ENCODE results near the gene SLC10A2.
"Not testable (repeated sequence)": the region's sequence is repeated elsewhere in the genome, so short reads cannot be mapped to it uniquely, and the experiment has no call there.

Gene SLC10A2, protein sequence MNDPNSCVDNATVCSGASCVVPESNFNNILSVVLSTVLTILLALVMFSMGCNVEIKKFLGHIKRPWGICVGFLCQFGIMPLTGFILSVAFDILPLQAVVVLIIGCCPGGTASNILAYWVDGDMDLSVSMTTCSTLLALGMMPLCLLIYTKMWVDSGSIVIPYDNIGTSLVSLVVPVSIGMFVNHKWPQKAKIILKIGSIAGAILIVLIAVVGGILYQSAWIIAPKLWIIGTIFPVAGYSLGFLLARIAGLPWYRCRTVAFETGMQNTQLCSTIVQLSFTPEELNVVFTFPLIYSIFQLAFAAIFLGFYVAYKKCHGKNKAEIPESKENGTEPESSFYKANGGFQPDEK

DNA sequence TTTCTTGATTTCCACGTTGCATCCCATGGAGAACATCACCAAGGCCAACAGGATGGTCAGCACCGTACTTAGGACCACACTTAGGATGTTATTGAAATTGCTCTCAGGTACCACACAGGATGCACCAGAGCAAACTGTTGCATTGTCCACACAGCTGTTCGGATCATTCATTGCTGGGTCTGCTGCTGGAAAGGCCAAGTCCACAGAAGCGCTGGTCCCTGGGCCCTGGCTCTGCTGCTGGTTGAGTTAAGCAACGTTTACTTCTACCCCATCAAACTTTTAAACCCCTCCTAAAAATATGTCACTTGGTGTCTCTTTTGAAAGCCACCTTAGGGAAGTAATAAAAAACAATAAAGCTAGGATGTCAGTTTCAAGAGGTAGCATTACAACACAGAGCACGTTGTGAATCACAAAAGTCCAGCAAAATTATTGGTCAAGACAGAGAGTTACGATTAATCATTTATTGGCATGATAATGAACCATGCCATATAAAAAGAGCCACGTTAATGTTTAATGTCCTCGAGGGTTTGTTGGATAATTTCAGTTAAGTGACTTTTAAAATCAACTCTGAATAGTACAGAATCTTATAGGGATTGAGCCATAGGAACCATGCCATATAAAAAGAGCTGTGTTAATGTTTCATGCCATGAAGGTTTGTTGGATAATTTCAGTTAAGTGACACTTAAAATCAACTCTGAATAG is at the start of gene SLC10A2:
Gene SLC10A2 (minus strand): TSS at position 339 of the 702 bp plus-strand sequence. CDS start 168 bp downstream, at position 171.
- DNase-seq (ENCODE audit: low read depth, low spot score), result no peak

DNA sequence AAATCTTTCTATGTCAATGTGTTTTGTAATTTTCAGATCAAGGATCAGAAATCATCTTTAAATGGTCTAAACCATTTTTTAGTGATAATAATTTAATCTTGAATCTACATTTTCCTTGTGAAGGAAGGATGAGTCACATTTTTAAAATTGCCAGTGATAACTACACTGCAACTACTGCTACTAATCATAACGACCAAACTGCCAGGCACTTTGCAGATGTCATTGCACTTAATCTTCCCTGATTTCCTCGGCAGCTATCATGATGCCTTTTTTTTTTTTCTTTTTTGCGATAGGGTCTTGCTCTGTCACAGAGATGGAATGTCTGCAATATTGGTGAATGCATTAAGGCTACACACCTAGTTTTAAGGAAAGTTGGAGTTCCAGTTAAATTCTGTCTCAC is 41.4 kb upstream of the SLC10A2 start:
- DNase-seq (ENCODE audit: low read depth, low spot score), result no peak

GRCh38 chr13:103104340-103104739 is 38.1 kb upstream of the SLC10A2 start:
- no peak for DNase-seq (ENCODE audit: low read depth, low spot score)

- not testable (repeated sequence) for DNase-seq (ENCODE audit: low read depth, low spot score)
Observed at GRCh38 chr13:103103456-103103855, 37.2 kb upstream of the SLC10A2 start.

GRCh38 chr13:103102482-103102881 is 36.3 kb upstream of the SLC10A2 start:
- no peak for DNase-seq (ENCODE audit: low read depth, low spot score)

DNA sequence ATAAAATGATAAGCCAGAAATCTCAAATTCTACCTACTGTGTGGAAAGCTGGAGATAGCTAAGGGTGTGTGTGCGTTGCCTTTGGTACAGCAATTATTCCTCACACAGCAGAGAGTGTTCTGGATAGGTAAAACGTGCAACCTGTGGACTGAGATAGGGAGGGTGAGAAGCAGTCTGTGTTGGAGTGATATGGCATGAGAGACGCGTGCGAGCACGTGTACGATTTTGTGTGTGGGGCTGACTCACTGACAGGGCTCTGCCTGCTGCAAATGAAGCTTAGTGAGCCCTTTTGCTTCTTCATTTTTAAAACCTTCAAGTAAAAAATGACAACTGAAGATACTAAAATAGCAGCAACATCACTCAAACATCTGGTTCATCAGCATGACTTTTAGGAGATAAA is 35.7 kb upstream of the SLC10A2 start:
- DNase-seq (ENCODE audit: low read depth, low spot score), result no peak

GRCh38 chr13:103101500-103101899 is 35.3 kb upstream of the SLC10A2 start:
- DNase-seq (ENCODE audit: low read depth, low spot score), result no peak

DNA sequence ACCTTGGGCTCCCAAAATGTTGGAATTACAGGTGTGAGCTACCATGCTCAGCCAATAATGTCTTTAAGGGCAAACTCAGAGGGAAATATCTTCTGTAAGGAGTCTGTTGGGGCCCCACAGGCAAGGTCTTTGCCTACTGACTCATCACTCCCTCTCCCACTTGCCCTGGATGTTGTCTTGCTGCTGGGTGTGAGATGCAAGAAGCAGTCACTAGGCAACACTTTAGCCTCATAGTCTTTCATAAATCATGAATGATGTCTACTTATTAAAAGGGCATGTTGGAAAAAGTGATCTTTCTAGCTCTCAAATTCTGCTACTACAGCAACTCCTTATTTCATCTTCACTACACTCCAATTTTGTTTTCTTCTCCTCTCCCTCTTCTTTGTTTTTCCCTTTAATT is 34.6 kb upstream of the SLC10A2 start:
- no peak for DNase-seq (ENCODE audit: low read depth, low spot score)

DNA sequence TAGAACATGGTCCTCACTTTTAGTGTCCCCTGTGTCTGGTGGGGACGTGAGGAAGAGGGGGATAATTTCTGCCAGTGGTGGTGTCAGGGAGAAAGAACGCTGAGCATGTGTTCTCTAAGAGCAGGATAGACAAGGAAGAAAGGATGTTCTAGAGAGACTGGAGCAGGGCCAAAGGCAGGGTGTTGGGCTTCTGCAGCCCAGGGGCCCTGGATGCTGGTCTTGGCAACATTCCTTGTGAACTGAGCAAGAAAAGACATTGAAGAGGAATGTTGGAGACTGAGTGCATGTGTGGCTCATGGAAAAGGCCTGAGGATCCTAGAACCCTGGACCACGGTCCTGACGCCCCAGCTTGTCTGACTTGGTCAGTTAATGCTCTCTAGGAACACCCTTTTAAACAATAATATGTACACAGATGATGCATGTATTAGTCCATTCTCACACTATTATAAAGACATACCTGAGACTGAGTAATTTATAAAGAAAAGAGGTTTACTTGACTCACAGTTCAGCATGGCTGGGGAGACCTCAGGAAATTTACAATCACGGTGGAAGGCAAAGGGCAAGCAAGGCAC is 33.6 kb upstream of the SLC10A2 start:
- no peak for DNase-seq (ENCODE audit: low read depth, low spot score)

GRCh38 chr13:103098535-103098934 is 32.3 kb upstream of the SLC10A2 start:
- no peak for DNase-seq (ENCODE audit: low read depth, low spot score)

DNA sequence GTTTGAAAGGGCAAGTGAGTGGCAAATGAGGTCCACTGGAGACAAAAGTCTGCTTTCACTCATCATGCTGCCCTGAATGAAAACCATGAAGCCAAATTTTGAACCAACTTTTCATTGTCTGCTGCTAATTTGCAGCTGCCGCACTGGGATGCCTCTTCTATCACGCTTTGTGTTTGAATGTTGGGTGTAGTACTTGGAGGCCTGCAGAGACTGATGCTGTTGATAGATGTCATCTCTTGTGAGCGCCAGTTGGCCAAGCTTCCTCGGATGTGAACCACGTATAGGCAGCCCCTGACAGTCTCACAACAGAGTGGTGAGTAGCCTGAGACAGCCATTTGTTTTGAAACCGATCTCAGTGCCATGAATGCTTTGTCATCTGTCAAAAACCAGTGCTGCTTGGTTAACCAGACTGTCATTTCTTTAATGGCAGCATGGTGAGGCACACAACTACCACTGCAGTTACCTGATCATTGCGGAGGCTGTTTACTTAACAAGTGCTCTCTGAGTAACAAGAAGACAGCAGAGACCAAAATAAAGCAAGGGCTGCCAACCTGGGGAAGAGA is 31.2 kb upstream of the SLC10A2 start:
- no peak for DNase-seq (ENCODE audit: low read depth, low spot score)

DNA sequence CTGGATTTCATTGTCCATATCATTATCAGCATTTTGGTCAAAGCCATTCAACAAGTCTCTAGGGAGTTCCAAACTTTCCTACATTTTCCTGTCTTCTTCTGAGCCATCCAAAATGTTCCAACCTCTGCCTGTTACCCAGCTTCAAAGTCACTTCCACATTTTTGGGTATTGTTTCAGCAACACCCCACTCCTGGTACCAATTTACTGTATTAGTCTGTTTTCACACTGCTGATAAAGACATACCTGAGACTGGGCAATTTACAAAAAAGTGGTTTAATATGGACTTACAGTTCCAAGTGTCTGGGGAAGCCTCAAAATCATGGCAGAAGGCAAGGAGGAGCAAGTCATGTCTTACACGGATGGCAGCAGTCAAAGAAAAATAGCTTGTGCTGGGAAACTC is 27.4 kb upstream of the SLC10A2 start:
- DNase-seq (ENCODE audit: low read depth, low spot score), result not testable (repeated sequence)

- no peak for DNase-seq (ENCODE audit: low read depth, low spot score)
Observed at GRCh38 chr13:103087275-103087674, 21.1 kb upstream of the SLC10A2 start.

DNA sequence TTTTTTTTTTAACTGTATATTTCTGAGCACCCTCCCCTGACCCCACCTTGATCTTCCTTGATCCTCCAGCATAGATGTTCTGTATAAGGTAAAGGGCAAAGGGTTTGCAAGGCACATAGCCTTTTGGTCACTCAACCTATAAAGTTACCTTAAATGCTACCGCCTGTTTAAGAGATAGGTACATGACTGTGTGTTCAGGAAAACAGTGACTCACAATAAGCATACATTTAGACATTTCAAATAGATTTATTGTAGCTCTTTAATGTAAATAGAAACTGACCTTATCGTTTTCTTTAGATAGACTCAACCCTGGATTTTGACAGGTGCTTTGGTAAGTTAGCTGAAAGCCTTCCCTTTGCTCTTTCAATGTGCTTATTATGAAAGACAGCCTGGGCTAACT is 15.2 kb upstream of the SLC10A2 start:
- no peak for DNase-seq (ENCODE audit: low read depth, low spot score)

- DNase-seq (ENCODE audit: low read depth, low spot score), result no peak
Observed at GRCh38 chr13:103078158-103078557, 11.9 kb upstream of the SLC10A2 start.

DNA sequence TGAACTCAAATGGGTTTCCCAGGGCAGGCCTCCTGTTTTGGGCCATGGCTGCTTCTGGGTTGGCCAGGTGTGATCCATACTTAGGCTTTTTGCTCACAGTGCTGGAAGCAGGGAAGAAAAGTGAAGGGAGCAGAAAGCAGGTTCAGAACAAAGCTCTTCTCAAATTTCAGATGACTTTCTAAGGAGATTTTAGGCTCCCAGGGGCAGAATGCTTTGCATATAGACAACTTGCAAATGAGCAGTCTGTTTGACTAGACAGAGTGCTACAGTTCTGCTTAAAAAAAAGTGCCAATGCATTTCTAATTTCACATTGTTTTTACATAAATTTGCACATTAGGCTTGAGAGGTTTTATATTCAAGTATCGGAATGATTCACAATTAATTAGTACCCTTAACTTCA is 2.6 kb upstream of the SLC10A2 start:
- DNase-seq (ENCODE audit: low read depth, low spot score), result no peak

GRCh38 chr13:103067751-103068555 is 1.7 kb upstream of the SLC10A2 start:
- DNase-seq (ENCODE audit: low read depth, low spot score), result no peak

- DNase-seq (ENCODE audit: low read depth, low spot score), result no peak
Observed at GRCh38 chr13:103066781-103067345, 646 bp upstream of the SLC10A2 start.

DNA sequence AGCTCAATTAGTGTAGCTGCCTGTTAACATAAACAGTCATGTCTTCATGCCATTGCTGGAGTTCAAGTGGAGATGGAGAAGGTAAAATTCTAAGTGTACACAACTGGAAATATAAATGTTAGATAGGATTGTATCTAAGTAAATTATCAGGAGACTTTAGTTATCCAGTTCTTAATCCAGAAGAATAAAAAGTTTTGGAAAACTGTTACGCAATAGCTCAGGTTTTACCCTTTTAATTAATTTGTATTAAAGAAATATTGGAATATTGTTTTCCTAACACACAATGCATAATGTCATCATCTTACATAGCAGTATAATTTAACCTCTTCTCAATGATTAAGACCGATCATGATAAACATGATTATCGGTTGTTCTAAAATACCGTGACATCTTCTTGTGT is 2.8 kb downstream of the SLC10A2 start:
- DNase-seq (ENCODE audit: low read depth, low spot score), result no peak

- no peak for DNase-seq (ENCODE audit: low read depth, low spot score)
Observed at GRCh38 chr13:103062079-103062478, 4.1 kb downstream of the SLC10A2 start.

DNA sequence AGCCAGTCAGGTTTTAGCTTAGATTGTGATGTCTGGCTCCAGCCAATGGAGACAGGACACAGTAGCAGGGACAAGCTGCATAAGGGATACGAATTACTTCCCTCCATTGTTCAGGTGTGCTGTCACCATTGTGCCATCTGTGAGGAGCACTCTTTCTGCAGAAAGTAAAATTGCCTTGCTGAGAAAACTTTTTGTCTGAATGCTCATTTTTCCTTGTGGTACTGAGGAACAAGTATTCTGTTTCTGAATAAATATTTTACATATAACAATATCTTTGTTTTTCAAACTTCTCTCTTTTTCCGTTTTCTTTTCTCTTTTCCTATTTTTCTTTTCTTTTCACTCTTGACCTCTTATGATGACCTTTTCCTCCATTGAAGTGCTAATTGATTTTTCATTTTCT is 10.2 kb downstream of the SLC10A2 start:
- DNase-seq (ENCODE audit: low read depth, low spot score), result no peak
